IMR-90 (cell line): ENCODE data around the gene PRSS56. TPM values are rescaled to one million over a fixed set of nuclear protein-coding genes. Genes with fewer than 3 reads are reported as not detected.

Experiments
- ATAC-seq: fragments of 200-7000 bp; cut with Tn5 transposase; 2 replicates; pipeline ENCODE4 v1.9.1; 2020; ENCODE audit warnings: low read depth, mild to moderate bottlenecking, moderate library complexity
- BruUV-seq: library from RNA; stranded (reverse); fragments of 400-500 nt; replicated peaks from 2 replicates; lab custom pipeline; 2021; lab: Mats Ljungman, UMichigan
- CTCF ChIA-PET: fragments of 300-600 bp; formaldehyde crosslinking; extraction: SDS; loops from one replicate; lab custom pipeline; 2021; ENCODE audit warnings: antibody characterized with exemption; lab: Yijun Ruan, JAX
- POLR2A ChIA-PET: fragments of 300-600 bp; sonication (Branson Sonifier 250); formaldehyde crosslinking; loops from one replicate; lab custom pipeline; 2022; ENCODE audit warnings: antibody characterized with exemption; ENCODE audit not compliant: unreplicated experiment; lab: Charles Lee
- DNase-seq: peaks from one replicate; pipeline ENCODE4 v3.0.0; 2013
- H2AFZ ChIP-seq: replicated peaks from 2 replicates; pipeline ENCODE3; 2013; ENCODE audit warnings: low read length, mild to moderate bottlenecking; ENCODE audit not compliant: poor library complexity
- H2AK5ac ChIP-seq: 2 replicates; pipeline ENCODE4 v1.6.1; 2013; ENCODE audit warnings: low read depth, low read length, inconsistent platforms
- H2AK9ac ChIP-seq: replicated peaks from 2 replicates; pipeline ENCODE3; 2013; ENCODE audit warnings: mild to moderate bottlenecking, low read depth, low read length, moderate library complexity; ENCODE audit not compliant: poor library complexity
- H2BK120ac ChIP-seq: 2 replicates; pipeline ENCODE4 v1.6.1; 2013; ENCODE audit warnings: low read depth, low read length, inconsistent platforms
- H2BK15ac ChIP-seq: 3 replicates; pipeline ENCODE4 v1.6.1; 2013; ENCODE audit warnings: low read depth, low read length, inconsistent platforms
- H2BK20ac ChIP-seq: 2 replicates; pipeline ENCODE4 v1.6.1; 2013; ENCODE audit warnings: low read depth, mild to moderate bottlenecking, inconsistent platforms, low read length, moderate library complexity
- H2BK5ac ChIP-seq: 2 replicates; pipeline ENCODE4 v1.6.1; 2013; ENCODE audit warnings: mild to moderate bottlenecking, low read depth, low read length, inconsistent platforms; ENCODE audit not compliant: poor library complexity, severe bottlenecking
- H3K14ac ChIP-seq: replicated peaks from 2 replicates; pipeline ENCODE4 v1.6.1; 2013; ENCODE audit warnings: low read depth, low read length, inconsistent platforms
- H3K18ac ChIP-seq: 2 replicates; pipeline ENCODE4 v1.6.1; 2013; ENCODE audit warnings: low read depth, low read length, control low read depth
- H3K23ac ChIP-seq: 2 replicates; pipeline ENCODE4 v1.6.1; 2013; ENCODE audit warnings: low read depth, low read length, inconsistent platforms
- H3K27ac ChIP-seq: 2 replicates; pipeline ENCODE4 v1.5.1; 2013; ENCODE audit warnings: mild to moderate bottlenecking, control low read depth, low read length; ENCODE audit not compliant: insufficient read depth
- H3K27me3 ChIP-seq: 2 replicates; pipeline ENCODE4 v1.6.1; 2013; ENCODE audit warnings: low read length; ENCODE audit not compliant: control insufficient read depth, insufficient read depth
- H3K36me3 ChIP-seq: 2 replicates; pipeline ENCODE4 v1.6.1; 2013; ENCODE audit warnings: low read length, mixed read lengths; ENCODE audit not compliant: control insufficient read depth, insufficient read depth
- H3K4ac ChIP-seq: 2 replicates; pipeline ENCODE4 v1.6.1; 2013; ENCODE audit warnings: low read depth, low read length, inconsistent platforms
- H3K4me1 ChIP-seq: 2 replicates; pipeline ENCODE4 v1.6.1; 2013; ENCODE audit warnings: low read length, mixed read lengths; ENCODE audit not compliant: control insufficient read depth, insufficient read depth
- H3K4me2 ChIP-seq: 2 replicates; pipeline ENCODE4 v1.6.1; 2013; ENCODE audit warnings: low read depth, mild to moderate bottlenecking, control low read depth, low read length, moderate library complexity
- H3K4me3 ChIP-seq: 2 replicates; pipeline ENCODE4 v1.5.1; 2013; ENCODE audit warnings: low read depth, mild to moderate bottlenecking, control low read depth, low read length, moderate library complexity; ENCODE audit not compliant: insufficient read depth
- H3K56ac ChIP-seq: 2 replicates; pipeline ENCODE4 v1.6.1; 2013; ENCODE audit warnings: low read length, inconsistent platforms; ENCODE audit not compliant: insufficient read depth; ENCODE audit errors: extremely low read depth
- H3K79me1 ChIP-seq, 2 experiments: 2 replicates each; pipeline ENCODE4 v1.6.1; 2013; ENCODE audit warnings: low read length in 2 of 2, inconsistent platforms in 1 of 2, low read depth in 1 of 2
- H3K9ac ChIP-seq: 2 replicates; pipeline ENCODE4 v1.6.1; 2013; ENCODE audit warnings: low read depth, low read length, control low read depth
- H3K9me1 ChIP-seq: 2 replicates; pipeline ENCODE4 v1.6.1; 2013; ENCODE audit warnings: low read length, inconsistent platforms; ENCODE audit not compliant: insufficient read depth
- H3K9me3 ChIP-seq: 2 replicates; pipeline ENCODE4 v1.6.1; 2013; ENCODE audit warnings: low read length; ENCODE audit not compliant: control insufficient read depth, insufficient read depth
- H4K20me1 ChIP-seq: 2 replicates; pipeline ENCODE4 v1.6.1; 2013; ENCODE audit warnings: low read length, inconsistent platforms; ENCODE audit not compliant: insufficient read depth
- H4K5ac ChIP-seq: 2 replicates; pipeline ENCODE4 v1.6.1; 2013; ENCODE audit warnings: mild to moderate bottlenecking, low read depth, low read length, control low read depth
- H4K8ac ChIP-seq, 2 experiments: 2 replicates each; pipeline ENCODE4 v1.6.1; 2013; ENCODE audit warnings: low read depth in 2 of 2, low read length in 2 of 2, control low read depth in 1 of 2, inconsistent platforms in 1 of 2
- H4K91ac ChIP-seq: 2 replicates; pipeline ENCODE4 v1.6.1; 2013; ENCODE audit warnings: low read depth, low read length, inconsistent platforms; ENCODE audit not compliant: insufficient read depth
- MAZ ChIP-seq: IDR thresholded peaks from 2 replicates; pipeline ENCODE4 v1.6.1; 2012; ENCODE audit warnings: low read depth, mild to moderate bottlenecking, low read length, improper control_type of control experiment, moderate library complexity, borderline replicate concordance
- POLR2A ChIP-seq: IDR thresholded peaks from 2 replicates; pipeline ENCODE4 v1.6.1; 2012; ENCODE audit warnings: mild to moderate bottlenecking, low read depth, low read length
- WGBS, 2 experiments: methylation state at CpG; one replicate each; pipeline versions ENCODE4 v1.1.5 to v1.1.7; 2013; ENCODE audit warnings: missing lambda C conversion rate in 2 of 2; ENCODE audit not compliant: insufficient read length in 1 of 2; ENCODE audit errors: extremely low coverage in 2 of 2; 5-methylcytosine and 5-hydroxymethylcytosine counted together
- dilution Hi-C: fragments of 300-500 bp; cut with HindIII; formaldehyde crosslinking; loops from one replicate; pipeline ENCODE4 v1.14.3; 2018; ENCODE audit warnings: low sequenced_read_pairs; ENCODE audit not compliant: unreplicated experiment
- in situ Hi-C: fragments of 300-500 bp; cut with MboI; formaldehyde crosslinking; loops from 3 replicates; pipeline ENCODE4 v1.14.3; 2019; ENCODE audit warnings: low sequenced_read_pairs, inconsistent platforms, mixed read lengths
- intact Hi-C: fragments of 100-400 bp; cut with micrococcal nuclease; formaldehyde crosslinking; loops from 2 replicates; pipeline ENCODE4 v1.10.0; 2022
- polyA plus RNA-seq, 3 experiments: library from polyadenylated mRNA; depleted of rRNA; stranded (reverse); fragments of >200 nt; gene quantifications; 2 replicates each; pipeline ENCODE4 v1.2.3, GENCODE V29; 2012; ENCODE audit warnings: low replicate concordance in 1 of 3
- total RNA-seq: library from RNA; depleted of rRNA; stranded (reverse); fragments of >200 nt; gene quantifications from 2 replicates; pipeline ENCODE4 v1.2.3, GENCODE V29; 2012

PRSS56 gene
- total and polyA plus RNA-seq, 2 of the 4 experiments (the other 2 are of a cell fraction): not detected

GRCh38 chr2:232498452-232498851 is 21.7 kb upstream of the PRSS56 start:
- no peak overlapping the region for H3K4ac ChIP-seq
- H2BK15ac ChIP-seq: no peak overlapping the region
- TF ChIP-seq MAZ: no peak
- TF ChIP-seq POLR2A: no peak
- no peak overlapping the region for H2BK5ac ChIP-seq
- no peak overlapping the region for H3K56ac ChIP-seq
- H2BK20ac ChIP-seq: no peak overlapping the region
- in situ Hi-C loops: no loop called here
- H3K4me1 ChIP-seq: no peaks in the 10 kb centered on the region
- H2AK5ac ChIP-seq: no peak overlapping the region
- no peaks in the 10 kb centered on the region for H3K9me3 ChIP-seq
- no TSS peak for BruUV-seq
- no peaks in the 10 kb centered on the region for H3K79me1 ChIP-seq
- H3K4me2 ChIP-seq: no peak overlapping the region
- H4K8ac ChIP-seq: no peak overlapping the region
- H4K20me1 ChIP-seq: no peaks in the 10 kb centered on the region; the same call in 1 of the 2 replicates
- POLR2A ChIA-PET: no interaction called here
- CTCF ChIA-PET: no interaction called here
- no peak overlapping the region for H3K18ac ChIP-seq
- 86% methylated on average over 1 of the region's 3 CpGs; no CpG with 5 or more reads in 1 of the 2 experiments for whole genome bisulfite sequencing, 2 experiments
- ATAC-seq (no peak), DNase-seq (no peak)
- H3K23ac ChIP-seq: no peak overlapping the region
- no peak overlapping the region for H4K91ac ChIP-seq
- H3K27ac ChIP-seq: no peak overlapping the region
- intact Hi-C loops: no loop called here
- H3K36me3 ChIP-seq: no peaks in the 10 kb centered on the region
- H3K14ac ChIP-seq: no peak overlapping the region
- H2AK9ac ChIP-seq: peak overlapping the region; percentile 28
- dilution Hi-C loops: no loop called here
- no peak overlapping the region for H3K9ac ChIP-seq
- peaks cover 65% of the 10 kb centered on the region for H3K27me3 ChIP-seq
- no peak overlapping the region for H3K4me3 ChIP-seq
- no peak overlapping the region for H2BK120ac ChIP-seq
- no peak overlapping the region for H4K5ac ChIP-seq
- no peaks in the 10 kb centered on the region for H3K9me1 ChIP-seq
- no peak overlapping the region for H2AFZ ChIP-seq
